ENCODE measurements around the gene CBX1.
"Not testable (repeated sequence)": the region's sequence is repeated elsewhere in the genome, so short reads cannot be mapped to it uniquely, and the experiment has no call there.

The CBX1 gene

DNA sequence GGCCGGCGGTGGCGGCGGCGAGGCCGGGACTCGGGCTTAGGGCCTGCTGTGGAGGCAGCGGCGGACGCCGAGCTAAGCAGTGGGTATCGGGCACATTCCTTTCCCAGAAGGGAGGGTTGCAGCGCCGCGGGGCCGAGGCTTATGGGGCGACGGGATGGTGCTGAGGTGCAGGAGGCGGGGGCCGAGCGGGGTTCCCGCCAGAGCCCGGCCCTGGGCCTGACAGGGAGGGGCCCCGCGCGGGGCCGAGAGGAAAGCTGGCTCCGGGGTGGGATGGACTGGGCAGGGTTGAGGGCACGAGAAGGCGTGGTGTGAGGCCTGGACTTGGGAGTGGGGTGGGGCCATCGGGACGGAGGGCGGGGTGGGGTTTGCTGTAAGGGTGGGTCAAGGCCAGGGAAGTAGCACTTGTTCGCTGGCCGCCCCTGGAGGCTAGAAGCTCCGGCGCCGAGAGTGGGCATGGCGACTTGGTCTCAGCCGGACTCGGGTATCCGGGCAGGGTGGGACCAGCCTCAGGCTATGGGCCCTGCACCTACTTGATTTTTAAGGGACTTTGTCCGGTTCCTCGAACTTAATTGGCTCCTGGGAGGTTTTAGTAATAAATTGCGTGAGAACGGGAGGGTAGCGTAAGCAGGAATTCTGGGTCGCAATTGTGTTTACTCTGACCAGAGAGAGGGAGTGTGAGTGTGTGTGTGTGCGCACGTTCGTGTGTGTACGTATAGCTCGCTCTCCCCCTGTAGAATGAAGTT is 52.7 kb downstream of the CBX1 start:
- DNase-seq = peak; percentile 92 to 97 (median 94)

DNA sequence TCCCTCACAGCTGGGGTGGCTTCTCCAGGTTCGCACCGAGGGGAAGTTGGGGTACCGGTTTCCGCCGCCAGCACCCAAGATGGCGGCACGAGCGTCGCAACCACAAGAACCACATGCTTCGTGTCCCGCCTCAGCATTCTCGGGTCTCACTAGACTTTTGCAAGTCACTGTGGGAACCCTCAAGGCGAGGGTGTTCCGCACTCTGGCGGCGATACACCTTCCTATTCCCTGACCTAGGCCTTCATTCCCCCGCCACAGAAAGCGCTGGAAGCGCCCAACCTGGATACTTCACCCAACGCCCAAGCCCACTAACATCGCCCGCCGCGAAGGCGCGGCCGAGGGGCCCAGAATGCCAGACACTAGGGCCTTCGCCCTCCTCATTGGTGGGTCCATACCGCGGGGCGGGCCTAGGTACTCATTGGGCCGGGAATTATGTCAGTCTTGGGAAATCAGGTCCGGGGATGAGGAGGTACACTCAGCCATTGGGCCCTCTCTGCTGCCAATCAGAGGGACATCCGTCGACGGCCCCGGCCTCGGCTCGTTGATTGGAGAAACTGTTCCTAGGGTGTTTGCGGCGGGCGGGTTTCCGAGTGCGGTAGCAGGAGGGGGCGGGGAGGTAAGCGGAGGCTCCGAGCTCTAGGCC is 53.4 kb downstream of the CBX1 start, which contains the start of gene NFE2L1:
NFE2L1 (plus strand) TSS at position 619 of the 643 bp plus-strand sequence. CDS start 2,760 bp downstream, outside the sequence.
- peak; percentile 99 to 100 (median 99) for DNase-seq

DNA sequence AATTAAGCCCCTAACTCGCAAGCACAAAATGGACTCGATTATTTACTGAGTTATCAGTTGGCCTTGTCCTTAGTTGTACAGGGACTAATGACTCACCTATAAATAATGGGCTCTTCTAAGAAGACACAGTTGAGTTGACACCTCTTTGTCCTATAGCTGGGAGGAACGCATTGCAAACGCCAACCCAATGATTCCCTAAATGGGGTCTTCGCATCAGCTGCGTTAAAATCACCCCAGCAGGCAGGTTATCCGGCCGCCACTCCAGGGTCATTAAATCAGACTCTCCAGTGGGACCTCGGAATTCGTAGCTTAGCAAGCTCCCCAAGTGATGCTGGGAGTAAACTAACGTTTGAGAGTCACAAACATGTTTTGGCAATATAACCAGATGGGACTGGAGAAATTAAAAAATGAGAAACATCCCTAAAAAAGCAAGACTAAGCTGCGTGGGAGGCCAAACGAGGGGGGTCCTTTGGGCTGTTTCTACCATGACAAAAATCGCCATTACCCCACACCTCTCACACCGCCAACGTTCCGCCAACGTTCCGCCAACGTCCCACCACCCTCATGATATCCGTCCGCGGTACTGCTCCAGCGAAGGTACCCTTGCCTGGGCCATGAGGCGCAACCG is 54.1 kb downstream of the CBX1 start:
- DNase-seq = no peak

DNA sequence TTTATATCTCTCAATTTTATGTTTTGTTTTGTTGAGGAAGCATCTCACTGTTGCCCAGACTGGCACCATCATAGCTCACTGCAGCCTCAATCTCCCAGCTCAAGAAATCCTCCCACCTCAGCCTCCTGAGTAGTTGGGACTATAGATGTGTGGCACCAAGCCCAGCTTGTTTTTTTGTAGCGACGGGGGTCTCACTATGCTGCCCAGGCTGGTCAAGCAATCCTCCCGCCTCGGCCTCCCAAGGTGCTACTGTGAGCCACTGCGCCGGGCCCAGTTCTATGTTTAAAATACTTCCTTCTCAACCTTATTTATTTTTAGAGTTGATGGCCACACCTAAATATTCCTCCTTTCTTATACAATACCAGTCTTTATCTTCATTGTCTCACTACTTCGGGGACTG is 55.0 kb downstream of the CBX1 start:
- no peak for DNase-seq

DNA sequence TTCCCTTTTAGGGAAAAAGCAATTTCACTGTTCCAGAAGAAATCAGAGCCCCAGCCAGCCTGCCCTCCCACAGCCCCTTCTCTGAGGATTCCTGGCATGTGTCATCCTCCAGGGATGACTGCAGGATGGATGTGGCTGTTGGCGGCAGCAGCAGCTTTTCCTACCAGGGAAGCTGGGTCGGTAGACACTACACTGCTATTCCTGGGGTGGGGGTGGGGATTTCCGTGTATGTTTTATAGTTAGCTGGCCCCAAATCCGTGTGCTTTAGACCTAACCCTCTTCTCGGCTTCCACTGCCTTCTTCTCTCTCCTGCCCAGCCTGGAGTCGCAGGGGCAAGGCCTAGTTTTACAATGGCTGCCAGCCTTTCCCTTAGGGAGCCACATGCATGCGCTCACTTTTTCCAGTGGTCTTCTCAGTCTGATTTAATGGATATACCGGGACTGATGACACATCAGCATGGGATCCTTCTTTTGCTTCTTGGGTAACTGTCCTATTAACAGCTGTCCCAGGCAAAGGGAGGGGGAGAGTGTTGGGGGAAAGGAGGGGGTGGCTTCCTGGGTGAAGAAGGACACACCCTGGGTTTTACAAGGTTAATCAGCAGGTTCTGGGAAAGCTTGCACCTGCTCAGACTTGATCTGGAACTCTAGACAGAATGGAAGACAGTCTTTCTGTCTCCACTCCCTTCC is 55.8 kb downstream of the CBX1 start:
- peak; percentile 19 to 45 (median 34) for DNase-seq

DNA sequence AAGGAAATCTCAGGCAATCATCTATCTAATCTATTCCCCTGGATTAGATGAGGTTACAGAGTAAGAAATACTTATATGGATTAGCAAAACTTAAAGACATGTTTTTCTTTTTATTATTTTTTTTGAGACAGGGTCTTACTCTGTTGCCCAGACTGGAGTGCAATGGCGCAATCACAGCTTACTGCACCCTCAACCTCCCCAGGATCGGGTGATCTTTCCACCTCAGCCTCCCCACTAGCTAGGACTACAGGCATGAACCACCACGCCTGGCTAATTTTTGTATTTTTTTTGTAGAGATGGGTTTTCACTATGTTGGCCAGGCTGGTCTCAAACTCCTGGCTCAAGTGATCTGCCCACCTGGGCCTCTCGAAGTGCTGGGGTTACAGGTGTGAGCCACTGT is 56.4 kb downstream of the CBX1 start:
- no peak for DNase-seq

DNA sequence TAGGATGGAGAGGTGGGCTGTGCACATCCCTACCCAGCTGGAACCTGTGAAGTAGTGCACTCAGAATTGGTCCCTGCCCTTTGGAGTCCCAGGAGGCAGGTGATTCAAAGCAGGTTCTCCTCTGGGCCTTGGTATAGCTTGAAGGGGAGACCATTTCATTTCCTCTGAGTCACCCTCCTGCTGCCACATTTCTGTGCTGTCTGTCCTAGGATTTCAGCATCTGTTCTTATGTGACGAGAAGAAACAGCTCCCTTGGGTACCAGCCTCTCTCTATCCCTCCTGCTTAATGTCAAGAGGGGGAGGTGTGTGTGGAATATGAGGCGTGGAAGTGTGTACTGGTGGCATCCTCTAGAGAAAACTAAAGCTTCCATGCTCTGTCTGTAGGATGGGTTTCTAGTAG is 58.1 kb downstream of the CBX1 start:
- no peak for DNase-seq

DNA sequence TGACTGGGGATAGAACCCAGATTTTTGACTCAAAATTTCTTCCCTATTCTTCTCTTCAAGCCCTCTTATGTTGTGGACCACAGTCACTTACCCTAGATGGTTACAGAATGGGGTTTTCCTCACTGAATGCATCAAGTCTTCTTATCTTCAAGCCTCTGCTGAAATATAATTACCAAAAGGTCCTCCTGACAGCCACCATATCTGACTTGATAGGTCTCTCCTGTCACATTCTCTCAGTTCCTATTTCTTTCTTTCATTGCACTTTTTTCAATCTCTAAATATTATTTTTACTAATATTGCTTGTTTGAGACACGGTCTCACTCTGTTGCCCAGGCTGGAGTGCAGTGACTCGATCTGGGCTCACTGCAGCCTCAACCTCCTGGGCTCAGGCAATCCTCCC is 62.6 kb downstream of the CBX1 start:
- DNase-seq = no peak

DNA sequence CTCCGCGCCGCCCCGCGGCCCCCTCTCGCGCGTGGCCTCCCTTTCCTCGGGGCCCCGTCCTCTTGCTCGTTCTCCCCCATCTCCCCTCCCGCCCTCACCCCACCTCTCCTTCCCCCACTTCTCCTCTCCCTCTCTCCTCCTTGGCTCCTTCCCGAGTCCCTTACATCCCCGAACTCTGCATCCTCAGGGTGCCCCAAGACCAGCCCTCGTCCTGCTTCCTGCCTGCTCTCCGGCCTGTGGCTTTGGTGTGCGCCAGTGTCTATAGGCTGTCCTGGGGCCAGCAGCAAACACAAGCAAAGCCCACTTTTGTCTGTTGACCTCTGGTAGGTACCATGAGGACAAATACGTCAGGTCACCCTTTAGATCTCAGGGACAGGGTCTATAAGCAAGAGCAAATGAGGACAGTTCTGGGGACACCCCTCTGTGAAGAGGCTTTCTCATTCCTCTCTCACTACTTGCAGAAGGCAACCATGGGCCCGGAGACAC is 63.4 kb downstream of the CBX1 start:
- no peak for DNase-seq

DNA sequence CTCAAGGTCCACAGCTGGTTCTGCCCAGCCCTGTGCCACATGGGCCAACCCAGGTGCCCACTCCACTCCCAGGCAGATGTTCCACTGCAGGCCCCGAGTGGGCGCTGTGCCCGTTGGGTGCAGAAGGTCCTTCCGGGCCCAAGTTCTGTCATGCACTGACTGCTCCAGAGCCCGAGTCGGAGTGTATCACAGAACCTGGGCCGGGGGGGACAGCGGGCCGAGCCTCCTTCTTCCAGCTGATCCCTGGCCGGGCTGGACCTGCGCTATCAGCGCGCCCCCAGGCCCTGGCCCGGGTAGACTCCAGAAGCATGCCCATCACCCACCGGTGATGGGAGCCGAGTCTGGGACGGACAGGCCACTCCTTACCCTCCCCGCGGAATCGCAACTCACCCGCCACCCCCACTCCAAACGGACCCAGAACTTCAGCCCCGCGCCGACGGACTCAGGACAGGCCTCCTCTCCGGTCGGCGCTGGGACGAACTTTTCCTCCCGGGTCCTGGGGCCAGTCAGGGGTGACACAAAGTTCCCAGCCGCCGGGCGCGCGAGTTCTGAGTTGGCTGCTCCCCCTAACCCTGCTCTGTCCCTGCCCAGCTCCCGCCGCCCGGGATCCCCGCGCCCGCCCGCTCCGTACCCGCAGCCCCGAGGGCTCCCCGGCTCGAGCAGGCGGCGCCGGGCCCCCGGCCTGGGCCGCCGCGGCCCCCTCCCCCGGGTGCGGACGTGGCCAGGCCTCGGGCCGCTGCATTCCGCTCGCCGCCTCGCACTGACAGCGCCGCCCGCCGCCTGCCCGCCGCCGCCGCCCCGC is 64.0 kb downstream of the CBX1 start, which contains the start of gene COPZ2:
COPZ2 (minus strand) TSS at position 762 of the 802 bp plus-strand sequence; CDS start at position 742, 20 bp downstream.
- DNase-seq = peak; percentile 61 to 75 (median 64)

DNA sequence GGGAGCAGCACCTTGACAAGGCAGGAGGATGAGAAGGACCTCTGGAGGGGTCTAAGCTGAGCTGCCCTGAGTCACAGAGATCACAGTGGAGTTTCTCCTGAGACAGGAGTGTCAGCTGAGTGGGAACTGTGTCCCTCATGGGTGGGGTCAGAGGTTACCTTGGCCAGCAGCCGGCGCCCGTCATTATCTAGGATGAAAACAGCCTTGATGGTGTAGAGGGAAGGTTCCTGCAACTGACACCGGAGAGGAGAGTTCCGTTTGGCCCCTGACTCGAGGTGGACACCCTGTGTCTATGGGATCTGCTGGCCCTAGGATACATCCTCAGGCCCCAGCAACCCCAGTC is 64.6 kb downstream of the CBX1 start:
- no peak for DNase-seq

DNA sequence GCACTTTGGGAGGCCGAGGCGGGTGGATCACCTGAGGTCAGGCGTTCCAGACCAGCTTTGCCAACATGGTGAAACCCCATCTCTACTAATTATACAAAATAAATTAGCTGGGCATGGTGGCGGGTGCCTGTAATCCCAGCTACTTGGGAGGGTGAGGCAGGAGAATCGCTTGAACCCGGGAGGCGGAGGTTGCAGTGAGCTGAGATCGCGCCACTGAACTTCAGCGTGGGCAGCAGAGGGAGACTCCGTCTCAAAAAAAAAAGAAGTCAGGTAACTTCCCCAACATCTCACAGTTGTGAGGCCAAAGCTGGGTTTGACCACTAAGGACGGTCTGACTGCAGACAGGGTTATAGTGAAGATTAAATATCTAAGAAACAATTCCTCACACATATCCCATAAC is 66.5 kb downstream of the CBX1 start:
- not testable (repeated sequence) for DNase-seq

DNA sequence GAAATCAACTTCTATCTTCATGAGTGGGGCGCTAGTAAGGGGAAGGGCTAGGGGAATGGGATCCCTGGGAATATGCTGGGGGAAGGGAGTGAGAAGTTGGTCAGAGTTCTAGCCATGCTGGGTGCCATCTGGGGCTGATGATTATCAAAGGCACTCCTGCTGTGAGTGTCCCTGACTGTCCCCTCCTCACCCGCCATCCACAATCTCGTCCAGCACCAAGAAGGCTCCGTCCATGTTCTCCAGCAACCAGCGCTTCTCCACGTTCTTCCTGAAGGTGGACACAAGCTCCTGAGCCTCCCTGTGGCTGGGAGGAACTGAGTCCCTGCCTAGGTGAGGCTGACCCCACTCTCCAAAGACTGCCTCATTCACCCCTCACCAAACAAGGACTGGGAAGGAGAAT is 69.3 kb downstream of the CBX1 start:
- DNase-seq = no peak

DNA sequence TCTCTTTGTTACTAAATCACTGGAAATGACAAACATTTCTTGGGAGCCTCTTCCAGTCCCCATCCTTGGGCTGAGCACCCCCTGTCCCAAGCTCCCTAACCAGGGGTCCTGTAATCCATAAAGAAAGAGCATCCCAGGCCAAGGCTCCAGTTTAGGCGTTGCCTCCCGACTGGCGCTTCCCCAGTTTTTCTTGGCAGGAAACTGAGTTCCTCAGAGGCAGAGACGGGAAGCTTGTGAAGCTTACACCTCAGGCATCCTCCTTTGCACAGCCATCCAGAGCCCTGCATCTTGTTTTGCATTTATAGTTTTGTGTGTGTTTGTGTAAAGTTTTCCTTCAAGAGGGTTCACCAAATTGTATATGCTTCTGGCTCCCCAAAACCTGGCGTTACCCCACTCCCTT is 70.7 kb downstream of the CBX1 start:
- no peak for DNase-seq

DNA sequence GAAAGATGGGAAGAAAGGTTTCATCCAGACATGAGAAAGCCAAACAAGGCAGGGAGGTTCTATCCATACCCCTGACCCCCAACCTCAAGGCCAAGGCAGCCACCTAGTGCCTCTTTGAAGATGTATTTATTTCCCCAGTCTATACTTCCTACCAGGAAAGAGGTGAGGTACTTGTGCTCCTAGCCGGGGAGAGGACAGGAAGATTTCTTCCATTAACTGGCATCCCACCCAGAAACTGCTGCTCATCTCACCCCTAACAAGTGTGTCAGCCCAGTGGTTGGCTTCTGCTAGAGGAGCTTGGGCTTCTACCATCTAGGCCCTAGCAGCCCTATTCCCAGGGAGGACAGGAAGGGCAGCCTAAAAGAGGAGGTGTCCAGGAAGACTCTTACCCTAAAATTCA is 72.5 kb downstream of the CBX1 start:
- DNase-seq = no peak

DNA sequence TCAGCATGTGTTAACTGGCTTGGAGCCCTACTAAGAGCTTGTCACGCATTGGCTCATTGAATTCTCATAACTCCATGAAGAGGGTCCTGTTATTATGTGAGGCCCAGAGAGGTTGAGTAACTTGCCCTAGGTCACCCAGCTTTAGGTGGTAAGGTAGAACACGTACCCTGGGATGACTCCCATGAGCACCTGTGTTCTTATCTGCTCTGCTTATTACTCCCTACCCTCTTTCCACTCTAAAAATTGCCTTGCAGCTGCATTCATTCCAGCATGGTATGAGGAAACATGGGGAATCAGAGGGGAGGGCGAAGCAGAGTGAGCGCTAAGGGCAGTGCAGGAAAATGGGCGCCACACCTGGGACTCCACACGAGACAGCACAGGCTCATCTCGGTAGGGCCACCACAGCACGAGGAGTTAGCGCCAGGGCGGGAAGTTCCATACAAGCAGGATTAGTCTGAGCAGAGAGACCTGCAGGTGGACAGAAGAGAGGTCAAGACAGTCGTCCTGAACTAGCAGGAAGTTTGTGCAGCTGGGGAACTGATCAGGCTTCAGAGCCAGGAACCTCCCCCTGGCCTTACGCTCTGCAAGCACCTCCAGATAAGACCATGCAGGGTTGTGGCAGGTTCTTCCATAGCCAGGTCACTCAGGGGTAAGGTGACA is 73.8 kb downstream of the CBX1 start:
- no peak for DNase-seq

DNA sequence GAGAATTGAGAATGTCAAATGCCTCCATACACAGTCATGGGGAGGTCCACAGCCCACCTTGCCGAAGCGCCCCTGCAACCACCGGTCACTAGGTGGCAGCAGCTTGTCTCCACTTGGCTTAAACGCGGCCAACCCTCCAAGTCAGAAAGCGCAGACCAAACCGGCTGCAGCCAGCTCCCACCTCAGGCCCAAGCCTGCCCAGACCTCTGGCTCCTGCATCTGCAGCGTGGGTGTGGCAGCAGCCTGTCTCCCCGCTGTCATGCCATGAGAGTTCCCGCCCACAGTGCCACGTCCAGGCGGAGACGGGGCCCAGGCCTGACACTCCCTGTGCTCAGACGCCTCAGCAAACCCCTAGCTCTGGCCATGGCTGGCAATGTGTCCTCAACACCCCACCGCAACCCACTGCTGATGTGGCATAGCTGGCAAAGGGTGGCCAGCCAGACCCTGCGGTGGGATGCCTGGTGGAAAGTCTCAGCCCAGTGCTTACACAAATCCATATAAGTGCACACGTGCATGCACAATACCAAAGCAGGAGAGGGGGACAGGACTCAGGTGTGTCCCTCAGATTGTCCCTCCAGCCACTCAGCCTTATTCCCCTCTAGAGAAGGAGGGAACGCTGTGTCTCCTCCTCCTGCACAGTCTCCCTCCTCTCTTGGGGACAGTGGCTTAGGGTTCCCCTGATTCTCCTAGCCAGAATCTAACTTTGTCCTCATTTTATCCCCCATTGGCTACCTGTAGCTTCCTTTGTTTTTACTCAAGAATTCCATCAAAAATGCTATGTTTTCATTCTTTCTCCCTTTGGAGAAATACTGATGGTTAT is 74.6 kb downstream of the CBX1 start:
- peak; percentile 79 to 85 (median 81) for DNase-seq

DNA sequence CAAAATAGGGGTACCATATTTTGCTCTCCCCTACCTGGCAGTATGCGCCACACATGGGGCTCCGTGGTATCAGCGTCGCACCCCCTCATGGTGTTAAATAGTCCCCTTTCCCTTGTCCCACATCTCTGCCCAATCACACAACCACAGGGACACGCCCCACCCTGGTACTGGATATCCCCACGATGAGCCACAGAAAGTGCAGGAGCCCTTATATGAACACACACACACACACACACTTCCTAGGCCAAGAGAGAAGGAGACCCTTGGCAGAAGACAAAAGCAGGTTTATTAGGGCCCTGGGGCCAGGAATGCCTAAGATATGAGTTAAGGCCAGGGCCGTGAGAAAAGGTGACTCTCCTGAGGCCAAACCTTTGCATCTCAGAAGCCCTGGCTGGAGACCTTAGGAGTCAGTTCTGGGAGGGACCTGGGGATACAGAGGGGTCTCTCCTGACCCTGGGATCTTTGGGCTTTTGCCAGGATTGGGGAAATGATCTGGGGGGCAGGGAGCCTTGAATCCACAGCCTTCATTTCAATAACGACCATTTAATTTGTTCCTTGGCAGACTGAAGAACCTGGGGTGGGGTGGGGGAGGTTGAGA is 75.3 kb downstream of the CBX1 start:
- DNase-seq = no peak

DNA sequence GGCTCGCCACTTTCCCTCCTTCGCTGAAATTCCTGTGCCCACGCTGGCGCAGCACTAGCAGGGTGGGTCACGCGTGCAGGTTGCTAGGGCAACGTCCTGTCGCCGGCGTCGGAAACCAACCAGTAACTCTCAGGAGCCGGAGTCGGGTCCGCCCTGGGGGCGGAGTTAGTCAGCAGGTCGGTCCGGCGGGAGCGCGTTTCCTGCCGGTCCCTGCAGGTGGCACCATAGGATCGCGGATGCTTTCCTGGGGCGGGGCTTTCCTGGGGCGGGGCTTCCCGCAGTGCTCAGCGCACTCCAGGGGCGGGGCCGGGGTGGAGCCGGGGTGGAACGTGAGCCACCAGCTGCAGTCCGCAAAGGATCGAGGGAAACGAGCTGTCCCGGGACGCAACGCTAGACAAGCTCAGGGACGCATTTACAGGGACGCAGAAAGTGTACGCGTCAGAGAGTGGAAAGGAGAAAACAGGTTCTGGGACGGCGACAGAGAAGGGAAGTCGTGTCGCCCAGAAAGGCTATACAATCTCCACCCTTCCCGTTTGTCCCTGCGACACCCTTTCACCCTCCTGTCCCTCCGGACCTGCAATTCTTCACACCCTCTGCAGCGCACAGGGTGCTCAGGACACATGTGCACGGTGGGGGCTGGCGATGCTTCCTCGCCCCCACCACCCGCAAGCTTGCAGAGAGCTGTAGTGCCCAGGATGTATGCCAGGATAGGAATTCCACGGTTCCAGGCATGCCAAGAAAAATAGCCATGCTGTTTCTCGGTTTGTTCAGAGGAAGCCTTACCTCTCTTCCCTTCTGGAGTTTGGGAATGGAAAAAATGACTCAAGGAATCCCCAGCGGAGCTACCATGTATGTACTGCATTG is 76.0 kb downstream of the CBX1 start:
- peak; percentile 99 for DNase-seq
